A673 (cell line): Measurements from ENCODE around the gene FAM210A. TPM values are rescaled to one million over a fixed set of nuclear protein-coding genes. Genes with fewer than 3 reads are reported as not detected.

Experiments used
- BruUV-seq: library from RNA; stranded (reverse); fragments of 400-500 nt; replicated peaks from 2 replicates; lab custom pipeline; 2021; lab: Mats Ljungman, UMichigan
- CTCF ChIA-PET: fragments of 300-600 bp; sonication (Branson Sonifier 250); formaldehyde crosslinking; loops from one replicate; lab custom pipeline; 2022; ENCODE audit warnings: antibody characterized with exemption; lab: Charles Lee
- POLR2A ChIA-PET: fragments of 300-600 bp; sonication (Branson Sonifier 250); formaldehyde crosslinking; loops from one replicate; lab custom pipeline; 2022; ENCODE audit warnings: antibody characterized with exemption; ENCODE audit not compliant: low non-redundant PET; lab: Charles Lee
- DNase-seq: peaks from one replicate; pipeline ENCODE4 v3.0.0-alpha.2; 2015; ENCODE audit warnings: low spot score
- H3K27ac ChIP-seq: fragments of 200-600 bp; sonication (generic); 2 replicates; pipeline ENCODE4 v1.5.1; 2016; ENCODE audit warnings: mixed run types, low read depth, mild to moderate bottlenecking, mixed read lengths, antibody characterized with exemption, low read length; ENCODE audit not compliant: poor library complexity, severe bottlenecking
- H3K27me3 ChIP-seq: fragments of 200-600 bp; sonication (generic); replicated peaks from 2 replicates; pipeline ENCODE4 v1.6.1; 2017; ENCODE audit warnings: mixed run types, low read depth, mild to moderate bottlenecking, mixed read lengths, antibody characterized with exemption, low read length; ENCODE audit not compliant: insufficient read depth, poor library complexity
- H3K36me3 ChIP-seq: fragments of 200-600 bp; sonication (generic); 2 replicates; pipeline ENCODE4 v1.6.1; 2016; ENCODE audit warnings: mixed run types, mild to moderate bottlenecking, mixed read lengths, antibody characterized with exemption, low read length; ENCODE audit not compliant: insufficient read depth, poor library complexity, severe bottlenecking
- H3K4me1 ChIP-seq: fragments of 200-600 bp; sonication (generic); 2 replicates; pipeline ENCODE4 v1.6.1; 2017; ENCODE audit warnings: mixed run types, mild to moderate bottlenecking, mixed read lengths, antibody characterized with exemption, low read length; ENCODE audit not compliant: insufficient read depth, poor library complexity, severe bottlenecking
- H3K4me3 ChIP-seq: fragments of 200-600 bp; sonication (generic); 2 replicates; pipeline ENCODE4 v1.5.1; 2016; ENCODE audit warnings: low read depth, mixed run types, mild to moderate bottlenecking, mixed read lengths, low read length; ENCODE audit not compliant: poor library complexity, severe bottlenecking
- H3K9me3 ChIP-seq: fragments of 200-600 bp; sonication (generic); 2 replicates; pipeline ENCODE4 v1.6.1; 2016; ENCODE audit warnings: mixed run types, low read depth, mild to moderate bottlenecking, mixed read lengths, antibody characterized with exemption, low read length; ENCODE audit not compliant: poor library complexity, severe bottlenecking
- EZH2 ChIP-seq: fragments of 200-600 bp; sonication (generic); IDR thresholded peaks from 2 replicates; pipeline ENCODE4 v1.6.1; 2017; ENCODE audit warnings: borderline replicate concordance, low read depth, mild to moderate bottlenecking, mixed read lengths, antibody characterized with exemption, low read length; ENCODE audit not compliant: poor library complexity, severe bottlenecking
- intact Hi-C: fragments of 100-400 bp; cut with micrococcal nuclease; formaldehyde crosslinking; loops from one replicate; pipeline ENCODE4 v1.10.0; 2022; ENCODE audit not compliant: unreplicated experiment
- total RNA-seq: library from RNA; stranded (reverse); gene quantifications from 2 replicates; pipeline ENCODE4 v1.2.3, GENCODE V29; 2021
- TF ChIP-seq, protein P1 (sequence below): fragments of 300-800, 200-600 bp; sonication (generic); conservative IDR thresholded peaks from 2 replicates; pipeline ENCODE4 v1.5.1; 2017; ENCODE audit warnings: low read depth, mild to moderate bottlenecking, antibody characterized with exemption, low read length, moderate library complexity, mixed read lengths

FAM210A gene
- total RNA-seq, 1 experiment from 2014 or later, result 18.6 TPM

DNA sequence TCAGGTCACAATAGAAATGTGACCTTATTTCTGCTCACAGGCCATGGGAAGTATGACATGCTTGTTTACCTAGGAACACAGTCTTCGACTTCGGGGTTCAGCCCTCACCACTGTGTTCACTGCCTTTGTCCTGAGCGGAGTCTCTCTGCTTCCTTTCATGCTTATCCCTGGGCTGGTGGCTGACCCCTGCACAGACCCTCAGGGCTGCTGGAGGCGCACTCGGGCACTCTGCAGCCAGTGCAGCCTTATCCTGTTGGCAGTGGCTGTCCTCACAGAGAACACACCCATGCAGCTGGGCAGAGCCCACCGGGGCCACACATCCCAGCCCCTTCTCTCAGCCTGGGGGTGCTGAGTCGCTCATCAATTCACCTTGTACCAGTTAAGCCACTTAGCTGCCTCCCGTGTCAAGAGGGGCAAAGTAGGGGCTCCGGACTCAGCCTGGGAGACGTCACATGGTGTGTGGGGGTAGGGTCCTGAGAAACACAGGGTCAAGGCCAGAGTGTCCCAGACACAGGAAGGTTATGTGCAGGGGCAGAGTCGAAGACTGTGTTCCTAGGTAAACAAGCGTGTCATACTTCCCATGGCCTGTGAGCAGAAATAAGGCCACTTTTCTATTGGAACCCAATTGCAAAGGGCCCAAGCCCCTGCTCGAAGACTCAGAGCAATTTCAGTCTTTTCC lies 107.5 kb downstream of the FAM210A start:
- H3K27ac ChIP-seq, result no peak overlapping the region
- intact Hi-C loops, result no loop called here
- ChIA-PET POLR2A (no interaction called here), CTCF (no interaction called here)
- H3K4me3 ChIP-seq, result no peak overlapping the region
- no peak for DNase-seq
- TF ChIP-seq, protein P1, sequence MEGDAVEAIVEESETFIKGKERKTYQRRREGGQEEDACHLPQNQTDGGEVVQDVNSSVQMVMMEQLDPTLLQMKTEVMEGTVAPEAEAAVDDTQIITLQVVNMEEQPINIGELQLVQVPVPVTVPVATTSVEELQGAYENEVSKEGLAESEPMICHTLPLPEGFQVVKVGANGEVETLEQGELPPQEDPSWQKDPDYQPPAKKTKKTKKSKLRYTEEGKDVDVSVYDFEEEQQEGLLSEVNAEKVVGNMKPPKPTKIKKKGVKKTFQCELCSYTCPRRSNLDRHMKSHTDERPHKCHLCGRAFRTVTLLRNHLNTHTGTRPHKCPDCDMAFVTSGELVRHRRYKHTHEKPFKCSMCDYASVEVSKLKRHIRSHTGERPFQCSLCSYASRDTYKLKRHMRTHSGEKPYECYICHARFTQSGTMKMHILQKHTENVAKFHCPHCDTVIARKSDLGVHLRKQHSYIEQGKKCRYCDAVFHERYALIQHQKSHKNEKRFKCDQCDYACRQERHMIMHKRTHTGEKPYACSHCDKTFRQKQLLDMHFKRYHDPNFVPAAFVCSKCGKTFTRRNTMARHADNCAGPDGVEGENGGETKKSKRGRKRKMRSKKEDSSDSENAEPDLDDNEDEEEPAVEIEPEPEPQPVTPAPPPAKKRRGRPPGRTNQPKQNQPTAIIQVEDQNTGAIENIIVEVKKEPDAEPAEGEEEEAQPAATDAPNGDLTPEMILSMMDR, result no peak
- no peak for TF ChIP-seq EZH2
- H3K4me1 ChIP-seq, result peaks cover 19% of the 10 kb centered on the region
- no peaks in the 10 kb centered on the region for H3K27me3 ChIP-seq
- BruUV-seq, result no TSS peak
- H3K36me3 ChIP-seq, result no peaks in the 10 kb centered on the region
- no peaks in the 10 kb centered on the region for H3K9me3 ChIP-seq

DNA sequence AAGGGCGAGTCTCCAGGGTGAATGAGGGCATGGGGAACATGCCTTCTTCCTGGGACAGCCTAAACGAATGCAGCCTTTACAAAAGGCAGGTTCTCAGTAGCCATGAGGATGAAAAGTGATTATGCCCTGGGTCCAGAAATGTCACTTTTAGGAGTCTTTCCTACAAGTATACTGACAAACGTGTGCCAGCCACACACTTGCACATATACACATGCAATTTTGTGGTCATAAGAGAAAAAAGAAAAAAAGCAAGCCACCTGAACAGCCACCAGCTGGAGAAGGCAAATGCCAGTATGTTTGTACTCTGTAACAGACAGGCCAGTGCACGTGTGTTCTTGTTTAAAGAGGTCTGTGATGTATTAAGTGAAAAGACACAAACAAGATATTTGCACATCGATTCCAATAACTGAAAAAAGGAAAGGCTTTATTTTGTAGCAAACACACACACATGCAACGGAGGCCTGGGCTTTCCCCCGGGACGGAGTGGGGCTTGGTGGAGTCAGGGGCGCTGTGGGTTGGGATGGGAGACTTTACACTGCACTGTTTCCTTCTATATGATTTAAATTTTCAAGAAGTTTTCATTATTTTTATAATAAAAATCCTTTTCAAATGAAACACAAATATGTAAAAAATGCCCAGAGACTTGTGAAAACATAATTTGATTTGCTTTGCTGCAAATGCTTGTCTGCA lies 108.4 kb downstream of the FAM210A start:
- Histone ChIP-seq H3K4me1 (peaks cover 23% of the 10 kb centered on the region), H3K27ac (no peak overlapping the region), H3K27me3 (peaks cover 8% of the 10 kb centered on the region), H3K9me3 (no peaks in the 10 kb centered on the region), H3K36me3 (no peaks in the 10 kb centered on the region), H3K4me3 (no peak overlapping the region)
- no peak for TF ChIP-seq EZH2
- TF ChIP-seq, protein P1, result no peak
- no TSS peak for BruUV-seq
- DNase-seq, result no peak
- intact Hi-C loops, result no loop called here
- ChIA-PET CTCF (no interaction called here), POLR2A (no interaction called here)

DNA sequence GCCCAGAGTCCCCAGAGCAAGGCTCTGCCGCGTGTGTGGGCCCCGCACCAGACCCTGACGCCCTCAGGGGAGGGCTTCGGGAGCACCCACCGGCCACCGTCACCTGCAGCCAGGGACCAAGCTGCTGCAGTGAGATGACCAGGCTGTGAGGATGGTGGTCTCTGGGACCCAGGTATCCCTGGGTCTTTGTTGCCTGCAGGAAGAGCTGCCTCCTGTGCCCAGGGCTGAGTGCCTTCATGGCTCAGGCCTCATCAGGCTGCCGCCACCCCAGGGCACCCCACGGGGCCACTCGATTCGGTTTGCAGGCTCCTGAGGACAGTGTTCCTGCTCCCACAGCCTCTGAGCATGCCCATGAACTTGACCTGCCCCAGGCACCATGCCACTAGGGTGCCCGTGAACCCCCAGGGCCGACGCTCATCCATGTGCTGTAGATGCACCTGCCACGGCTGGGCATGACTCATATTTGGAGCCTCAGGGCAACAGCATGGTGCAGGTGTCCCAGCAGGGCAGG lies 109.8 kb downstream of the FAM210A start:
- no peak for DNase-seq
- TF ChIP-seq, protein P1, result no peak
- no peak for TF ChIP-seq EZH2
- intact Hi-C loops, result no loop called here
- no TSS peak for BruUV-seq
- H3K4me1 ChIP-seq, result peaks cover 24% of the 10 kb centered on the region
- H3K27me3 ChIP-seq, result peaks cover 21% of the 10 kb centered on the region
- H3K4me3 ChIP-seq, result no peak overlapping the region
- H3K36me3 ChIP-seq, result no peaks in the 10 kb centered on the region
- no peak overlapping the region for H3K27ac ChIP-seq
- H3K9me3 ChIP-seq, result no peaks in the 10 kb centered on the region
- POLR2A ChIA-PET, result no interaction called here
- CTCF ChIA-PET, result no interaction called here
